Osteoblast (primary cell): Measurements from ENCODE around the gene ZC2HC1B. TPM values are rescaled to one million over a fixed set of nuclear protein-coding genes. Genes with fewer than 3 reads are reported as not detected.

Experiments used
- DNase-seq: peaks from one replicate; pipeline ENCODE4 v3.0.0; 2011; ENCODE audit warnings: low spot score, mixed read lengths; ENCODE audit not compliant: insufficient read length; ENCODE audit errors: missing footprints
- H2AFZ ChIP-seq: 2 replicates; pipeline ENCODE4 v1.6.0; 2011; ENCODE audit warnings: mild to moderate bottlenecking, low read length
- H3K27ac ChIP-seq: 2 replicates; pipeline ENCODE4 v1.5.1; 2011; ENCODE audit warnings: mild to moderate bottlenecking, low read depth, low read length, moderate library complexity
- H3K27me3 ChIP-seq: 2 replicates; pipeline ENCODE4 v1.6.0; 2012; ENCODE audit warnings: mild to moderate bottlenecking, control low read depth, inconsistent platforms, low read length, moderate library complexity; ENCODE audit not compliant: insufficient read depth
- H3K36me3 ChIP-seq: 2 replicates; pipeline ENCODE4 v1.5.1; 2011; ENCODE audit warnings: mild to moderate bottlenecking, low read length, control low read depth, moderate library complexity; ENCODE audit not compliant: insufficient read depth
- H3K4me1 ChIP-seq: 2 replicates; pipeline ENCODE4 v1.5.1; 2011; ENCODE audit warnings: mild to moderate bottlenecking, low read length, control low read depth, moderate library complexity; ENCODE audit not compliant: insufficient read depth
- H3K4me2 ChIP-seq: 2 replicates; pipeline ENCODE4 v1.6.0; 2011; ENCODE audit warnings: mild to moderate bottlenecking, low read length; ENCODE audit not compliant: insufficient read depth
- H3K4me3 ChIP-seq: fragments of 200-600 bp; sonication (generic); 3 replicates; pipeline ENCODE4 v1.5.1; 2012; ENCODE audit warnings: mild to moderate bottlenecking, low read length, inconsistent platforms; ENCODE audit not compliant: insufficient read depth
- H3K79me2 ChIP-seq: 2 replicates; pipeline ENCODE4 v1.6.0; 2012; ENCODE audit warnings: mild to moderate bottlenecking, low read length, control low read depth, inconsistent platforms; ENCODE audit not compliant: insufficient read depth
- H3K9me3 ChIP-seq: 2 replicates; pipeline ENCODE4 v1.5.1; 2011; ENCODE audit warnings: low read depth, low read length, control low read depth
- H4K20me1 ChIP-seq: 2 replicates; pipeline ENCODE4 v1.6.0; 2012; ENCODE audit warnings: mild to moderate bottlenecking, low read length, control low read depth; ENCODE audit not compliant: insufficient read depth
- total RNA-seq: library from RNA; depleted of rRNA; stranded (reverse); fragments of >200 nt; gene quantifications from 2 replicates; pipeline ENCODE4 v1.2.3, GENCODE V29; 2012
- TF ChIP-seq, protein P1 (sequence below): IDR thresholded peaks from 2 replicates; pipeline ENCODE4 v1.5.1; 2011; ENCODE audit warnings: mild to moderate bottlenecking, low read depth, low read length, moderate library complexity; ENCODE audit errors: extremely low read depth

Gene ZC2HC1B
- total RNA-seq, 1 donor: not detected

DNA sequence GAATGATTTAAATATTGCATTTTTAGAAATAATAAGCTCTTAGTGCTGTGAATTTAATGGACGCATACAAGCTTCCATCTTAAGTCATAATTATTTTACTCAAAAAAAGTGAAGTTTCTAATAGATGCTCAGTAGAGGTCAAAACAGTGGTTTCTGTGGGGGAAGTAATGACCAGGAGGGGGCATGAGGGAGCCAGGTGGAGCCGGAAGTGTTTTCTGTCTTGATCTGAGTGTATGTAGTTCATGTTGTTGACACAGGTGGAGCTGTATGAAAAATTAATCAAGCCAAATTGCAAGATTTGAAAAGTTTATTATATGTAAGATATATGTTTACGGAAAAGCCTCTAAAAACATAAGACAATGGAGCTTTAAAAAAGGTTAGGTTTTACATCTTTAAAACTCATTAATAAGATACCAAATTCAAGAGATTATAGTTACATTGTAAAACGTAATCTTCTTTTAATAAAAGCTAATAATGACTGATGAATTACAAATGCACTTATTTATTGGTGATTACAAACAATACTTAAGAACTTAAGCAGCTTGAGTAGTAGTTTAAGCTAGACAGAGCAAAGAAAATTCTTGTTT, 75.8 kb downstream of the ZC2HC1B start:
- Histone ChIP-seq H3K27ac (no peak overlapping the region), H2AFZ (no peak overlapping the region), H3K79me2 (no peaks in the 10 kb centered on the region), H3K4me3 (no peak overlapping the region), H4K20me1 (no peaks in the 10 kb centered on the region), H3K9me3 (no peaks in the 10 kb centered on the region), H3K27me3 (peaks cover 4% of the 10 kb centered on the region), H3K4me1 (no peaks in the 10 kb centered on the region), H3K36me3 (no peaks in the 10 kb centered on the region), H3K4me2 (no peak overlapping the region)
- TF ChIP-seq, protein P1, sequence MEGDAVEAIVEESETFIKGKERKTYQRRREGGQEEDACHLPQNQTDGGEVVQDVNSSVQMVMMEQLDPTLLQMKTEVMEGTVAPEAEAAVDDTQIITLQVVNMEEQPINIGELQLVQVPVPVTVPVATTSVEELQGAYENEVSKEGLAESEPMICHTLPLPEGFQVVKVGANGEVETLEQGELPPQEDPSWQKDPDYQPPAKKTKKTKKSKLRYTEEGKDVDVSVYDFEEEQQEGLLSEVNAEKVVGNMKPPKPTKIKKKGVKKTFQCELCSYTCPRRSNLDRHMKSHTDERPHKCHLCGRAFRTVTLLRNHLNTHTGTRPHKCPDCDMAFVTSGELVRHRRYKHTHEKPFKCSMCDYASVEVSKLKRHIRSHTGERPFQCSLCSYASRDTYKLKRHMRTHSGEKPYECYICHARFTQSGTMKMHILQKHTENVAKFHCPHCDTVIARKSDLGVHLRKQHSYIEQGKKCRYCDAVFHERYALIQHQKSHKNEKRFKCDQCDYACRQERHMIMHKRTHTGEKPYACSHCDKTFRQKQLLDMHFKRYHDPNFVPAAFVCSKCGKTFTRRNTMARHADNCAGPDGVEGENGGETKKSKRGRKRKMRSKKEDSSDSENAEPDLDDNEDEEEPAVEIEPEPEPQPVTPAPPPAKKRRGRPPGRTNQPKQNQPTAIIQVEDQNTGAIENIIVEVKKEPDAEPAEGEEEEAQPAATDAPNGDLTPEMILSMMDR: peak; percentile 70
- peak; percentile 80 for DNase-seq

- Histone ChIP-seq H3K27ac (no peak overlapping the region), H3K4me3 (no peak overlapping the region), H3K4me2 (no peak overlapping the region), H3K4me1 (no peaks in the 10 kb centered on the region), H3K36me3 (peaks cover 5% of the 10 kb centered on the region), H4K20me1 (no peaks in the 10 kb centered on the region), H3K9me3 (no peaks in the 10 kb centered on the region), H3K79me2 (no peaks in the 10 kb centered on the region), H3K27me3 (peaks cover 4% of the 10 kb centered on the region), H2AFZ (no peak overlapping the region)
- DNase-seq: peak; percentile 73
- TF ChIP-seq, protein P1: peak; percentile 74
Observed at GRCh38 chr6:143941852-143942627, 77.8 kb downstream of the ZC2HC1B start.

- Histone ChIP-seq H3K4me1 (no peaks in the 10 kb centered on the region), H2AFZ (no peak overlapping the region)
Observed at GRCh38 chr6:143948208-143948607, 83.9 kb downstream of the ZC2HC1B start.

DNA sequence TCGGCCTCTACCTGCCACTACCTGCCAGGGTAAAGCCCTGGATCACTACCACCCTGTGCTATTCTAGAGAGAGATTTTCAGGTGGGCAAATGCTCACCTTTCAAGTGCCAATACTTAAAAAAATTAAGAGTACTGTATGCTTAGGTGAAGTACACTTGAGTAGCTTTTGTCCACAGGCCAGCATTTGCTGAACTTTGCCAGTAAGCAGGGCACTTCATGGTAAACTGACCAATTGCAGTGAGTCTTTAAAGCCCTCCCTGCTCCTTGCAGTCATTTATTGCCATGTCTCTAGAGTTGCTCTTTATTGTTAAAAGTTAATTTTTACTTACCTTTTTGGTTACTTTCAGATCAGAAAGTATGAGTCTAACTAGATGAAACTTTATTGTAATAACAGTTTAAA, 85.3 kb downstream of the ZC2HC1B start:
- no peak overlapping the region for H2AFZ ChIP-seq
- H4K20me1 ChIP-seq: no peaks in the 10 kb centered on the region
- no peak overlapping the region for H3K4me3 ChIP-seq
- H3K9me3 ChIP-seq: no peaks in the 10 kb centered on the region
- TF ChIP-seq, protein P1: no peak
- H3K27ac ChIP-seq: no peak overlapping the region
- no peak overlapping the region for H3K4me2 ChIP-seq
- peaks cover 11% of the 10 kb centered on the region for H3K36me3 ChIP-seq
- H3K79me2 ChIP-seq: no peaks in the 10 kb centered on the region
- no peaks in the 10 kb centered on the region for H3K27me3 ChIP-seq
- H3K4me1 ChIP-seq: no peaks in the 10 kb centered on the region
- no peak for DNase-seq

More at GRCh38 chr6:143948208-143948607, 83.9 kb downstream of the ZC2HC1B start:
- no peaks in the 10 kb centered on the region for H3K9me3 ChIP-seq
- no peaks in the 10 kb centered on the region for H3K27me3 ChIP-seq
- H3K79me2 ChIP-seq: no peaks in the 10 kb centered on the region
- TF ChIP-seq, protein P1: no peak
- H4K20me1 ChIP-seq: no peaks in the 10 kb centered on the region
- H3K27ac ChIP-seq: no peak overlapping the region
- no peak for DNase-seq
- no peak overlapping the region for H3K4me2 ChIP-seq
- peaks cover 11% of the 10 kb centered on the region for H3K36me3 ChIP-seq
- no peak overlapping the region for H3K4me3 ChIP-seq
